Erythroblast (primary cell): ENCODE data around the gene SLC24A3.

Source experiments
- GATA1 ChIP-seq: IDR thresholded peaks from 2 replicates; pipeline ENCODE4 v1.6.1; 2011; ENCODE audit warnings: low read depth, mild to moderate bottlenecking, control low read depth, low read length, moderate library complexity
- POLR2A ChIP-seq: IDR thresholded peaks from 2 replicates; pipeline ENCODE4 v1.6.1; 2011; ENCODE audit warnings: mild to moderate bottlenecking, low read length

- TF ChIP-seq POLR2A (no peak), GATA1 (no peak)
Observed at GRCh38 chr20:19252451-19253120, 40.1 kb downstream of the SLC24A3 start.
